Right lobe of liver (tissue), 6 donors: ENCODE measurements around the gene TMEM129. TPM values are rescaled to one million over a fixed set of nuclear protein-coding genes. Genes with fewer than 3 reads are reported as not detected.
A peak's percentile ranks its signal among the peaks of the same experiment; 100 is the strongest.
"Not testable (repeated sequence)": the region's sequence is repeated elsewhere in the genome, so short reads cannot be mapped to it uniquely, and the experiment has no call there.

Source experiments
- ATAC-seq, 4 donors: fragments of 200-7000 bp; cut with Tn5 transposase; one replicate each; pipeline ENCODE4 v1.9.1; 2020; ENCODE audit warnings: mild to moderate bottlenecking in 4 of 4, moderate library complexity in 4 of 4
- DNase-seq, 3 donors: peaks; one replicate each; pipeline ENCODE4 v3.0.0-alpha.2; 2020
- H3K27ac ChIP-seq, 3 donors: fragments of 200-600 bp; one replicate each; pipeline ENCODE4 v1.8.0; 2022
- H3K27me3 ChIP-seq, 2 donors: fragments of 200-600 bp; one replicate each; pipeline ENCODE4 v1.8.0; 2022
- H3K36me3 ChIP-seq, 4 donors: fragments of 200-600 bp; sonication (generic) in 1 of 4; one replicate each; pipeline versions ENCODE4 v1.5.1 to v1.8.0; 2017 to 2022; ENCODE audit warnings: control low read depth in 1 of 4
- H3K4me1 ChIP-seq, 4 donors: fragments of 200-600 bp; sonication (generic) in 1 of 4; one replicate each; pipeline versions ENCODE4 v1.5.1 to v1.8.0; 2017 to 2022; ENCODE audit warnings: control low read depth in 1 of 4
- H3K4me3 ChIP-seq, 3 donors: fragments of 200-600 bp; one replicate each; pipeline ENCODE4 v1.8.0; 2022
- H3K9me3 ChIP-seq, 4 donors: fragments of 200-600 bp; sonication (generic) in 1 of 4; one replicate each; pipeline versions ENCODE4 v1.5.1 to v1.8.0; 2017 to 2022; ENCODE audit warnings: control low read depth in 1 of 4
- POLR2A ChIP-seq: fragments of 450-650 bp; IDR thresholded peaks from one replicate; pipeline ENCODE4 v1.6.1; 2017; ENCODE audit warnings: antibody characterized with exemption, mild to moderate bottlenecking
- WGBS: methylation state at CpG from one replicate; pipeline ENCODE4 v1.1.6; 2018; ENCODE audit warnings: low coverage, low lambda C conversion rate; ENCODE audit not compliant: insufficient coverage; ENCODE audit errors: missing lambda C conversion rate; 5-methylcytosine and 5-hydroxymethylcytosine counted together
- intact Hi-C, 2 donors: fragments of 100-400 bp; cut with DNase I; formaldehyde crosslinking; loops; one replicate each; pipeline versions ENCODE4 v1.11.2 to v1.14.1; 2022
- total RNA-seq, 6 experiments: library from RNA; depleted of rRNA in 2 of 6; stranded (reverse); fragments of >200 nt in 2 of 6; fragmentation: NEBNext Ultra II Directional in 3 of 6; extraction: Animal tissue kit (Norgen Biotek cat#: 25700) in 3 of 6; gene quantifications; one replicate each; pipeline versions ENCODE4 v1.1.0 to v1.2.4, GENCODE V29; 2016 to 2023
- TF ChIP-seq, protein P1 (sequence below), 4 donors: fragments of 200-600 bp in 3 of 4; fragments of 450-650 bp in 1 of 4; IDR thresholded peaks; one replicate each; pipeline versions ENCODE4 v1.5.1 to v1.8.0; 2016 to 2022; ENCODE audit warnings: antibody characterized with exemption in 4 of 4, mild to moderate bottlenecking in 2 of 4
- donor health status: DM: no; HTN: yes; CAD: no.
- donor health status: DM: no; HTN: no; CAD: no.
- donor health status: DM: no; HTN: no; CAD: no.
- donor health status: DM: no; HTN: yes; CAD: no.
- donor health status: DM: no; HTN: yes; CAD: no.

Gene TMEM129
- total RNA-seq, 6 experiments from 2014 or later: 13.8 to 51.0 (median 25.4) TPM

DNA sequence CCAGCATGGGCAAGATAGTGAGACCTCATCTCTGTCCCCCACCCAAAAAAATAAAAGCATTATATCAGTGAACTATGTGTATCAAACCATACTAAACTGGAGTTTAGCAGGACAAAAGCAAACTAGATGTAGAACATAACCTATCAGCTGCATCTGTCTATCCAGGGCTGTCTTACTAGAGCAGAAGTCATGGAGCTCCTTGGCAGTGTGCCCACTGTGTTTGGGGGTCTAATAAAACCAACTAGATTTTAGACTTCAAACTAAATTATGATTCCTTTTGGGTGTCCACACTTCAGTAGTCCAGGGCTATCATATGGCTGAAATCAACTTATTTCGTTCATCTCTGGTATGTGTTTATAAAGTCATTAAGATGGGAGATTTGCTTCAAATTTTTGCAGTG, 17.3 kb downstream of the TMEM129 start:
- peaks cover 0 to 40% (median 11%) of the 10 kb centered on the region in 4 donors for H3K36me3 ChIP-seq
- no peak for ATAC-seq
- no peak for TF ChIP-seq POLR2A
- no peaks in the 10 kb centered on the region for H3K9me3 ChIP-seq
- peak in 1 of 3 donors; percentile 9 for DNase-seq
- 83% methylated on average over 1 of the region's 1 CpG for WGBS
- intact Hi-C loops: no loop called here
- H3K27me3 ChIP-seq: no peaks in the 10 kb centered on the region
- H3K4me3 ChIP-seq: no peak overlapping the region
- H3K27ac ChIP-seq: no peak overlapping the region
- no peaks in the 10 kb centered on the region for H3K4me1 ChIP-seq

- H3K9me3 ChIP-seq, H3K27ac ChIP-seq, H3K4me3 ChIP-seq, ATAC-seq, H3K27me3 ChIP-seq, H3K4me1 ChIP-seq, intact Hi-C loops: not testable (repeated sequence)
- peaks cover 0 to 61% (median 16%) of the 10 kb centered on the region in 4 donors for H3K36me3 ChIP-seq
- peak in 1 of 3 donors; percentile 11 for DNase-seq
- 72% methylated on average over 7 of the region's 8 CpGs for WGBS
These were observed 19.5 kb downstream of the TMEM129 start for GRCh38 chr4:1701671-1702070.

GRCh38 chr4:1695913-1696312, 25.2 kb downstream of the TMEM129 start:
- Histone ChIP-seq H3K36me3 (peaks cover 0 to 83% (median 19%) of the 10 kb centered on the region in 4 donors), H3K4me1 (no peaks in the 10 kb centered on the region), H3K27me3 (no peaks in the 10 kb centered on the region), H3K4me3 (no peak overlapping the region), H3K27ac (no peak overlapping the region), H3K9me3 (no peaks in the 10 kb centered on the region)
- ATAC-seq (no peak), DNase-seq (peak in 1 of 3 donors; percentile 12)
- TF ChIP-seq, protein P1, sequence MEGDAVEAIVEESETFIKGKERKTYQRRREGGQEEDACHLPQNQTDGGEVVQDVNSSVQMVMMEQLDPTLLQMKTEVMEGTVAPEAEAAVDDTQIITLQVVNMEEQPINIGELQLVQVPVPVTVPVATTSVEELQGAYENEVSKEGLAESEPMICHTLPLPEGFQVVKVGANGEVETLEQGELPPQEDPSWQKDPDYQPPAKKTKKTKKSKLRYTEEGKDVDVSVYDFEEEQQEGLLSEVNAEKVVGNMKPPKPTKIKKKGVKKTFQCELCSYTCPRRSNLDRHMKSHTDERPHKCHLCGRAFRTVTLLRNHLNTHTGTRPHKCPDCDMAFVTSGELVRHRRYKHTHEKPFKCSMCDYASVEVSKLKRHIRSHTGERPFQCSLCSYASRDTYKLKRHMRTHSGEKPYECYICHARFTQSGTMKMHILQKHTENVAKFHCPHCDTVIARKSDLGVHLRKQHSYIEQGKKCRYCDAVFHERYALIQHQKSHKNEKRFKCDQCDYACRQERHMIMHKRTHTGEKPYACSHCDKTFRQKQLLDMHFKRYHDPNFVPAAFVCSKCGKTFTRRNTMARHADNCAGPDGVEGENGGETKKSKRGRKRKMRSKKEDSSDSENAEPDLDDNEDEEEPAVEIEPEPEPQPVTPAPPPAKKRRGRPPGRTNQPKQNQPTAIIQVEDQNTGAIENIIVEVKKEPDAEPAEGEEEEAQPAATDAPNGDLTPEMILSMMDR (IDR thresholded peaks at IDR 0.05): no peak
- TF ChIP-seq POLR2A: no peak
- 89% methylated on average over 5 of the region's 5 CpGs for WGBS
- intact Hi-C loops: no loop called here

DNA sequence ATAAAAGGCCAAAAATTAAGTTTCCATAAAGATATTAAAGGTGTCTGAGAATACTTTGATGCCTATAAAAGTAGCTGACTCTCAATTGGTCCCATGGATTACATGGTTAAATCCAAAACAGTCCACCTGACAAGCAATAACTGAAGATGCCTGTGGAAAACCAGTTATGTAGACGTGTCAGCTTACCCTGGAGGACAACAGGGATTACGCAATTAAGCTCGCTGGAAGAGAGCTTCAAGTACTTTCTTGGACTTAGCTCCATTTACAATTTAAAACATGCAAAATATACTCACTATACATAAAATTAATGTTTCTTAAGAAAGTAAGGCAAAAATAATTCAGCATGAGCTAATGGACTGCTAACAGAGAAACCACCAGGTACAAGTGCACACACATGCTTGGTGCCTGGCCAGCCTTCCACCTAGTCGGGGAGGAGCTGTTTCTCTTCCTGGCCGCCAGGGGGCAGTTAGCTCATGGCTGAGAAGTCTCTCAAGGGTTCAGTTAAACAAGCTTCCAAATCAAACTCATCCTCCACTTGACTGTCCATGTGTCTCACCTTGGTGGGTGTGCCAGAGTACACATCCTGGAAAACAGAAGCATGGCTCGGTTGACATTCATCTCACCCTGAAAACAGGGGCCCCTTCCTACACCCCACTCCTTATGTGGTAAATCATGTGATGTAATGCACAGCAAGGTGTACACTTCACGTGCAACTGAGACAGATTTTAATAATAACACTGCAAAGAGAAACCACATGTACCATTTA, 27.8 kb downstream of the TMEM129 start:
- ATAC-seq (peak; percentile 97 to 100 (median 98)), DNase-seq (peak; percentile 79 to 86 (median 82))
- no peak for TF ChIP-seq POLR2A
- TF ChIP-seq, protein P1 (IDR thresholded peaks at IDR 0.05): peak; percentile 90 to 99 (median 98)
- 19% methylated on average over 7 of the region's 7 CpGs for WGBS
- no peaks in the 10 kb centered on the region for H3K9me3 ChIP-seq
- no peak overlapping the region for H3K27ac ChIP-seq
- no peaks in the 10 kb centered on the region for H3K4me1 ChIP-seq
- intact Hi-C loops: loop anchor here in 1 of 2 donors (5.0 kb wide), 1 partner anchor 34 kb away; no protein-coding TSS in a partner anchor
- no peaks in the 10 kb centered on the region for H3K27me3 ChIP-seq
- H3K4me3 ChIP-seq: no peak overlapping the region
- peaks cover 0 to 67% (median 15%) of the 10 kb centered on the region in 4 donors for H3K36me3 ChIP-seq

- Histone ChIP-seq H3K4me1 (no peaks in the 10 kb centered on the region), H3K9me3 (no peaks in the 10 kb centered on the region), H3K27me3 (no peaks in the 10 kb centered on the region), H3K36me3 (peaks cover 0 to 54% (median 12%) of the 10 kb centered on the region in 4 donors), H3K27ac (no peak overlapping the region), H3K4me3 (no peak overlapping the region)
- DNase-seq: peak in 1 of 3 donors; percentile 36
- ATAC-seq: no peak
- intact Hi-C loops: loop anchor here in 1 of 2 donors (5.0 kb wide), 1 partner anchor 35 kb away; no protein-coding TSS in a partner anchor
- 100% methylated on average over 1 of the region's 9 CpGs for WGBS
- TF ChIP-seq POLR2A: no peak
- TF ChIP-seq, protein P1 (IDR thresholded peaks at IDR 0.05): no peak
These were observed 29.3 kb downstream of the TMEM129 start for GRCh38 chr4:1691737-1692373.
